ENCODE data around the gene ZNF200. TPM values are rescaled to one million over a fixed set of nuclear protein-coding genes. Genes with fewer than 3 reads are reported as not detected.

ZNF200 gene
- polyA plus RNA-seq, 4 donors = 12.2 to 14.3 (median 13.3) TPM

DNA sequence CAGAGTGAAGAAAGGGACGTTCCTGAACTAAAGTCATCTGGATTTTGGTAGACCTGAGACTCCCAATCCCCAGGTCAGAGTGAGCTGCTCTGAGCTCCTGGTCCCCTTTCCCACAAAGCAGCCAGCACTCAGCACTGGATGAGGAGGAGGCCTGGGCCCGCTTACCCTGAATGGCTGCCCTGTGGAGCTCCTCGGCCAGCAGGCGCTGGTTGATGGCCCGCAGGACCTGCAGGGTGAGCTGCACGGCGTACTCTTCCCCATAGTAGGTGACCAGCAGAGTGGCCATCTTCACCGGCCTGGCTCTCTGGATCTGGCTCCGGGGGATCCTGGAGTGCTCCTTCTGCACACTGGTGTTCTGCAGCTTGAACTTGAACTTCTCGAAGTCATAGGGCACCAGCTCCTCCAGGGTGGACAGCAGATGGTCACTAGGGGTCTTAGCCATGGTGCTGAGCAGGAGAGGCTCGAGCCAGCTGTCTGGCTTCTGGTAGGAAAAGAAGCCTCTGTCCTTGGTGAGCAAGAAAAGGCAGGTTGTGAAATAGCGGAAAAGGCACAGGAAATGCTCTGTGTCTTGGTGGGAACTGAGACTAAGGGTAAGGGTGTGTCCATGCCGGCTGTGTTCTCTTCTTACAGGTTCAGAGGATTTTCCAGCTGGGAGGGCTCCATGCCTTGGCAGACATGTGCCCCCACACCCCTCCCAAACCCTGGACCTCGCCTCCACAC lies 21.3 kb upstream of the ZNF200 start, which contains the start of gene MEFV:
TSS of gene MEFV (minus strand) at position 488 of the 720 bp plus-strand sequence. CDS start at position 442, 46 bp downstream.
- no peak for DNase-seq (ENCODE audit: low read depth in 4 of 4, low spot score in 2 of 4)

DNA sequence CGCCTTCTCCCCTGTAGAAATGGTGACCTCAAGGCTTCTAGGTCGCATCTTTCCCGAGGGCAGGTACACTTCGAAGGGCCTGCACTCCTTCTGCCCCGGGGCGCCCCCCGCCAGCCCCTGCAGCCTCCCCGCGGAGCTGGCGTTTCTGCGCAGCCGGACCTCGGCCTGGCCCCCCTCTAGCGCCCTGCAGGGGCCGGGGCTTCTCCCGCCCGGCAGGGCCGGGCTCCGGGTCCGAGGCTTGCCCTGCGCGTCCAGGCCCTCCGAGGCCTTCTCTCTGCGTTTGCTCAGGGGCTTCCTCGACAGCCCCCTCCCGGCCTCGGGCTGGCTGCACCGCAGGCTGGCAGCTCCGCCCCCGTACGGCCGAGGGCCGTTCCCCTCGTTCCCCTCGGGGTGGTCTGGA lies 19.4 kb upstream of the ZNF200 start:
- DNase-seq (ENCODE audit: low read depth in 4 of 4, low spot score in 2 of 4) = no peak

DNA sequence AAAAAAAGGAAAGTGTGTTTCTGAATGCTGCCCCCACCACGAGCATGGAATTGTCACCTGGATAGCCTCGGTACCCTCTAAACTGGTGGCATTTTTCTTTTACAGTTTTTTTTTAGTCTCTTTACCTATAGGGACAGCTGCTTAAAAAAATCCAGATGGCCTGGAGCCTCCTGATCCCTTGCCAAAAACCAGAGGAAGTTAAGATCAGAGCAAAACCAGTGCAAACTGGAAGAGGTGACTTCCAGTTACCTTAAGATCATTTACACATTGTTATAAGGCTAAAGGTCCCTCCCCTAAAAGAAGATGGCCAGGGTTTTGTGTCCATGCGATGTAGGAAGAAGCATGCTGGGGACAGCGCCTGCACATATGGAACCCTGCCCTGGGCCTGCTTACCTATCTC lies 18.0 kb upstream of the ZNF200 start:
- no peak for DNase-seq (ENCODE audit: low read depth in 4 of 4, low spot score in 2 of 4)

DNA sequence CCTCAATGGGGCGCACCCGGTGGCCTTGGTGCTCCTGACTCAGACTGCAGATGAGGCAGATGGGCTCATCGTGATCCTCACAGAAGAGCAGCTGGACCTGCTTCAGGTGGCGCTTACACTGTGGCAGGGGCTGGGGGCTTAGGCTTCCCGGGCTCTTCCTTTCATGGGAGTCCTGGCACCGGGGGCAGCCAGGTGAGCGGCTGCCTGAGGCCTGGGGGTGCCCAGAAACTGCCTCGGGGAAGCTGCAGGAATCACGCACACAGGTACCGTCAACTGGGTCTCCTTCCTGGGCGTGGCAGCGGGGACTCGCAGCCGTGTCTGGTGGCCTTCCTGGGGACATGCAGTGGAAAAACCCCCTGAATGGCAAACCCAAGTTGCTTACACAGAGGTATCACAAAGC lies 14.5 kb upstream of the ZNF200 start:
- no peak for DNase-seq (ENCODE audit: low read depth in 4 of 4, low spot score in 2 of 4)

DNA sequence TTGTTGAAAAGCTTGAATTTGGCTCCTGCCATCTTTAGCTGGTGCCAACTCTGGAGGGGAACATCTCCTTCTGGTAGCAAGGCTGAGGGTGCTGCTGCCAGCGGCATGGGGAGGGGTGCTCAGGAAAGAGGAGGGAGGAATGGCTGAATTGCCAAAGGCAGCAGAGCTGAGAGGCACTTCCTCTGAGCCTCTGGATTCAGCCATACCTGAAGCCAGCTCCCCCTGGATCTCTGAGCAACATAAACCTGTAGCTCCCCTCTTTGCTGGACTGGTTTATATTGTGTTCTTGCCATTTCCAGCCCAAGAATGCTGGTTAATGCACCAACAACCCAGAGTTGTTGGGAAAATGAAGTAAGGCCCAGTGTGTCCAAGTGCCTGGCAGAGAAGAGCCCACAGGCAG lies 14.1 kb upstream of the ZNF200 start:
- no peak for DNase-seq (ENCODE audit: low read depth in 4 of 4, low spot score in 2 of 4)

DNA sequence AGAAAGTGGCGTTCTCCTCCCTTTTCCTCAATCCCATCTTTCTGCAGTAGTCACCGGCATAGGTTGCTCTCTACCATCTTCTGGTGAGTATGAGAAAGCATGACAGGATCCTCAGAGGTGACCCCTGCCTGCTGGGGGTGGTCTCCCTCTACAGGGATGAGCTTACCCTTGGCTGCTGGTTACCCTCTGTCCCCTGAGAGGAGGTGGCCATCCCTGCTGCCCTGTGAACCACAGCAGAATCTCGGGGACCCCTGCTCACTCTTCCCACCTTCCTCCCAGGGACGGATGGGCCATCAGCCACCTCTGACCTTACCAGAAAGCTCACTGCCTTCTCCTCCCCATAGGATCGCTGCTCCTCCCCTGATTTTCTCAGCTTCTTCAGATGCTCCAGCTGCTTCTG lies 13.6 kb upstream of the ZNF200 start:
- no peak for DNase-seq (ENCODE audit: low read depth in 4 of 4, low spot score in 2 of 4)

DNA sequence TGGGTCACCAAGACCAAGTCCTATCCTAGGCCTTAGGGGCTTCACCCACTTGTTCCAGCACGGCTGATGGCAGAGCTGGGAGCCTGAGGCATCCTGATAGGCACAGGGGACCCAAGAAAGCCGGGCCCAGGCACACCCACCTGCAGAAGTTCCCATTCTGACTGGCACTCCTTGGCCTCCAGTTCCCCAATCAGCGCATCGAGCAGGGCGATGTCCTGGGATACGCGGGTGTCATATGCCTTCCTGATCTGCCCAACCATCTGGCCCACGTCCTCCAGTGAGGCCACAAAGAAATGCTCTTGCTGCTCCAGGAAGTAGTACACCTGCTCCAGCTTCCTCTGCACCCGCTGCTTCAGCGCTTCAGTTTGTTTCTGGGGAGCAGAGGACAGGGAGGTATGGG lies 11.9 kb upstream of the ZNF200 start:
- no peak for DNase-seq (ENCODE audit: low read depth in 4 of 4, low spot score in 2 of 4)

DNA sequence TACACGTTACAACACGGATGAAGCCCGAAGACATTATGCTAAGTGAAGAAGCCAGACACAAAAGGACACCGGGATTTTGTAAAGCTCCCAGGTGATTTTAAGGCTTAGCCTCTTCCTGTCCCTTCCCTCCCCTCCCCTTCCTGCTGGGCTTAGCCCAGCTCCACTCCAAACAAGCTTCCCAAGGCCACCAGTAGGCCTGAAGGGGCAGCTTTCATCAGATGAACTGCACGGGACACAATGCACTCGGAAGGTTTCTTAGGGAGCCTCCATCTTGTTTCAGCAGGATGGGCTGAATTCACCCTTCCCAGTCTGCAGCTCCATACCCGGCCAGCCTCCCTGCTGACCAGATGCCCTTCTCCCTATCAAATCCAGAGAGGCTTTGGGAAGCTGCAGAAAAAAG lies 11.0 kb upstream of the ZNF200 start:
- DNase-seq (ENCODE audit: low read depth in 4 of 4, low spot score in 2 of 4) = no peak

DNA sequence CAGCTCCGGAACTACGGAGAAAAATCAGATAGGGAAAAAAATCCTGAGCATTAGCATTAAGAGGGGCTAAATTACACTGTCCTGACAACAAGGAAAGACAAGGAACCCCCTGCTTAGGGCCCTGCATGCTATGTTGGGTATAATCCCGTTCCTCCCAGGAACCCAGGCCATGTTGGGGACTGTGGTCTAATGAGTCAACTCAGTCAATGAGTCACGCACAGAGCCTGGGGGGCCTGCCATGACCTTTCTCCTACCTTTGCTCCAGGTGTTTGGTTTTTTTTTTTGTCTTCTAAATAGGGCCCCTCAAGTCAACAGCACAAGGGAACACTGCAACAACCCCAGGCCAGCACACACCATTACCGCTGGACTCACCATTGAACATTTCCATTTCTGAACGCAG lies 8.9 kb upstream of the ZNF200 start:
- DNase-seq (ENCODE audit: low read depth in 4 of 4, low spot score in 2 of 4) = no peak

DNA sequence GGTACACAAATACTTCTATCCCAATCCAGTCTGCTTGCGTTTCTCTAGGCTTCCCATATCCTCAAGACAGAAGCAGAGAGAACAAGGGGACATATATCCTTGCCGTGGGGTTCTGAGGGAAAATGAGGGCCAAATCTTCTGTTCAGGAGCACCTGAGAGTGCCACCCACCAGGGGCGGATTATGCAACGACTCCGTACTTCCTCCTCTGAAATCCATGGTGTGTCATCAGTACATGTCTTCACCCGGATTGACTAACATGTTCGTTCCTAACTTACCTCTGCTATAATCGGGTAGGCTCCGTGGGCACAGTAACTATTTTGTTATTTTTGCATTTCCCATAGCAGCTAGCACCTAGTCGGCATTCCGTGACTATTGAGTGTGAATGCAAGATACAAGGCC lies 7.8 kb upstream of the ZNF200 start:
- DNase-seq (ENCODE audit: low read depth in 4 of 4, low spot score in 2 of 4) = no peak

DNA sequence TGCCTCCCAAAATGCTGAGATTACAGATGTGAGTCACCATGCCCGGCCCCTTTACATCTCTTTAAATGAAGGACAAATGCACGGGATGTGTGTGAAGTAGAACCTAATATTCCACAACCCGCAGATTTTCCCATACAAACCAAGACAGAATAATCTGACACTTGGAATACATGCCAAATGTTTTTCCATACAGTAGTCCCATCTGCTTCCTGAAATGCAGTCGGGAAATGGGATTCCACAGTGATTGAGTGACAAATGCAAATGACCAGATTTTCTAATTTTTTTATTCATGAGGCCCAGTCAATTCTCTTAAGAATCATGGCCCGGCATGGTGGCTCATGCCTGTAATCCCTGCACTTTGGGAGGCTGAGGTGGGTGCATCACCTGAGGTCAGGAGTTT lies 6.8 kb upstream of the ZNF200 start:
- no peak for DNase-seq (ENCODE audit: low read depth in 4 of 4, low spot score in 2 of 4)

DNA sequence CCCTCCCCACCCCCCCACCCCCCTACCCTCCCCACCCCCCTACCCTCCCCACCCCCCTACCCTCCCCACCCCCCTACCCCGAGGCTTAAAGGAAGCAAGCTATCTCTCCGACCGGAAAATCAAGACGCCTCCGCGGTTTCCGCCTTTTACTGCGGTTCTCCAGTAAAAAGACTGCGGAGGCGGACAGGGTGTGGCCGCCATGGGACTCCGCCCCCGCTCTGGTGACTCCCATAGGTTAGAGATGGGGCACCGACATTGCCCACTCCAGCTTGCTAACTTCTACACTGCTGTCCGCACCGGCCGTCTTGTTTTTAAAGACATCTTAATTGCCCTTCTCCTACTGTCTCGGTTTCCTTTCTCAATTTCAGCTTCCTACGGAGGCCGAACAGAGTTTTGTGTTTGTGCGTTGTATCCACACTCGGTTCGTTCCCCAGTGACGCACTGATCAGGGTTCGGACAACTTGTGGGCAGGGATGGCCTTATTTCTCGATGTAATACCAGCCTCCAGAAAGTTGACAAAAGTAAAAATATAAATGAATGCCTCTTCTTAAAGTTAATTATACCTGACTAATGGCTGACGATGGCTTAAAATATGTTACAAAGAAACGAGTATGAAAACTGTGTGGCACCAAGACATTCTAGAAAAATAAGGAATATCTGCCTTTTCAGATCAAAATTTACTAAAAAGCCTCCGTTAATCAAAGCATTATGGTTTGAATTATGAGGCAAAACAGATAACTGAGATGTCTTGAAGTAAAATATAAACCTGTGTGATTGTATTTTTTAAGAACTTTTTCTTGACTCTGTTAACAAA lies 1.1 kb upstream of the ZNF200 start:
- DNase-seq (ENCODE audit: low read depth in 4 of 4, low spot score in 2 of 4) = no peak

DNA sequence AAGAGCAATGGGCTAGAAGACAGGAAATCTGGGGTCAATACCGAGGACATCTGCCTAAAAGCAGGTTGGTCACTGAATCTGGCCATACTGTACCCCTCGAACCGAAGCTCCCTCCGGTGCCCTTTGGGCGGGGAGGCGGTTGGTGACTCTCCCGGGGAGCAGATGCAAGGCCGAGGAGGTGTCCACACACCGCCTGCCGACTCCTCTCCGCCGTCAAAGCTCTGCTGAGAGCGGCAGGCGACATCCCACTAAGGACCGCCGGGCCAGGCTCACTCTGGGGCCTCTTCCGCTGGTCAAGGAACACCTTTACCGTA lies 458 bp downstream of the ZNF200 start:
- DNase-seq (ENCODE audit: low read depth in 4 of 4, low spot score in 2 of 4) = no peak

DNA sequence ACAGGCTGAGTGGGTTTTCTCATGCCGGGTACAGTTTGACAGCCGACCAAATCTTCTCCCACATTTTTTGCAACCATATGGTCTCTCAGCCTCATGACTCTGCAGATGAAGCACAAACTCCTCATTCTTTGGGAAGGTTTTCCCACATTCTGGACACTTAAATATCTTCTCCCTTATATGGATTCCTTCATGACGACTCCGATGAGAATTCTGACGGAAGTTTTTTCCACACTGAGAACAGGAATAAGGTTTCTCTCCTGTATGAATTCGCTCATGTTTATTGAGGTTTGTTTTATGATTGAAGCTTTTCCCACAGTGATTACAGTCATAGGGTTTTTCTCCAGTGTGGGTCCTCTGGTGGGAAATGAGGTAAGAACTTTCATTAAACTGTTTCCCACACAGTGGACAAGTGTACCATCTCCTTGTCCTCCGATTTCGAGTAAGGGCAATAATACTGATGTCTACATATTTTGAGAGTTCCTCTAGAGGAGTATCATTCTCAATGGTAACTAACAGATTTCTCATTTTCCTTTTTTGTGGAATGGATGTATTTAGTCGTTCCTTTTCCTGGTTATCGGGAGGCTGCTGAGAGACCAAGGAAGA lies 10.9 kb downstream of the ZNF200 start:
- no peak for DNase-seq (ENCODE audit: low read depth in 4 of 4, low spot score in 2 of 4)

DNA sequence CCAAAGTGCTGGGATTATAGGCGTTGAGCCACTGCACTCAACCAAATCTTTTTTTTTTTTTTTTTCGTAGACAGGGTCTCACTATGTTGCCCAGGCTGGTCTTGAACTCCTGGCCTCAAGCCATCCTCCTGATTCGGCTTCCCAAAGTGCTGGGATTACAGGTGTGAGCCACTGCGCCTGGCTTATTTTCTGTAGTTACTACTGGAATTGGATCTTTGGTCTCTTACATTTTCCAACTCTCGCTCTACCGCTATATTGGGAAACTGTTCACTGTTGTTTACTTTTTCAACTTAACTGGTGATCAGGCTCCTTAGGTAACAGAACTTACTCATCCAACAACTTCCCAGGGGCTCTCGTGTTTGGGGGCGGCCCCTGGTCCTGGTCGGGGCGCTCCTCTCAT lies 14.1 kb downstream of the ZNF200 start:
- no peak for DNase-seq (ENCODE audit: low read depth in 4 of 4, low spot score in 2 of 4)

DNA sequence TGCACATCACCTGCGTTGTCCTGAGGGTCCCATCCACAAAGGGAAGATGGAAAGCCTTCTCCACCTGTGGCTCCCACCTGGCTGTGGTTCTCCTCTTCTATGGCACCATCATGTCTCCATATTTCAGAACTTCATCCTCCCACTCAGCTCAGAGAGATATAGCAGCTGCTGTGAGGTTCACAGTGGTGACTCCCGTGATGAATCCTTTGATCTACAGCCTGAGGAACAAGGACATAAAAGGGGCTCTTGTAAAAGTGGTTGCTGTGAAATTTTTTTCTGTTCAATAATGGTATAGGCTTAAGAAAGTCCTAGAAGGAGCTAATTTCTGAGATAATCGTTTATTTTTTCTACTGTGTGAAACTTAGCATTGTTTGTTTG lies 18.7 kb downstream of the ZNF200 start:
- DNase-seq (ENCODE audit: low read depth in 4 of 4, low spot score in 2 of 4) = no peak

DNA sequence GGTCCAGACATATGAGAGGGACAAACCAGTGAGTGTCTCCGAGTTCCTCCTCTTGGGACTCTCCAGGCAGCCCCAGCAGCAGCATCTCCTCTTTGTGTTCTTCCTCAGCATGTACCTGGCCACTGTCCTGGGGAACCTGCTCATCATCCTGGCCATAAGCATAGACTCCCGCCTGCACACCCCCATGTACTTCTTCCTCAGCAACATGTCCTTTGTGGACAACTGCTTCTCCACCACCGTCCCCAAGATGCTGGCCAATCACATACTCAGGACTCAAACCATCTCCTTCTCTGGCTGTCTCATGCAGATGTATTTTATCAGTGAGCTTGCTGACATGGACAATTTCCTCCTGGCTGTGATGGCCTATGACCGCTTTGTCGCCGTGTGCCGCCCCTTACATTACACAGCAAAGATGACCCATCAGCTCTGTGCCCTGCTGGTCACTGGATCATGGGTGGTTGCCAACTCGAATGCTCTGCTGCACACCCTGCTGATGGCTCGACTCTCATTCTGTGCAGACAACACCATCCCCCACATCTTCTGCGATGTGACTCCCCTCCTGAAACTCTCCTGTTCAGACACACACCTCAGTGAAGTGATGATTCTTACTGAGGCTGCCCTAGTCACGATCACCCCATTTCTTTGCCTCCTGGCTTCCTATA lies 19.2 kb downstream of the ZNF200 start:
- no peak for DNase-seq (ENCODE audit: low read depth in 4 of 4, low spot score in 2 of 4)

DNA sequence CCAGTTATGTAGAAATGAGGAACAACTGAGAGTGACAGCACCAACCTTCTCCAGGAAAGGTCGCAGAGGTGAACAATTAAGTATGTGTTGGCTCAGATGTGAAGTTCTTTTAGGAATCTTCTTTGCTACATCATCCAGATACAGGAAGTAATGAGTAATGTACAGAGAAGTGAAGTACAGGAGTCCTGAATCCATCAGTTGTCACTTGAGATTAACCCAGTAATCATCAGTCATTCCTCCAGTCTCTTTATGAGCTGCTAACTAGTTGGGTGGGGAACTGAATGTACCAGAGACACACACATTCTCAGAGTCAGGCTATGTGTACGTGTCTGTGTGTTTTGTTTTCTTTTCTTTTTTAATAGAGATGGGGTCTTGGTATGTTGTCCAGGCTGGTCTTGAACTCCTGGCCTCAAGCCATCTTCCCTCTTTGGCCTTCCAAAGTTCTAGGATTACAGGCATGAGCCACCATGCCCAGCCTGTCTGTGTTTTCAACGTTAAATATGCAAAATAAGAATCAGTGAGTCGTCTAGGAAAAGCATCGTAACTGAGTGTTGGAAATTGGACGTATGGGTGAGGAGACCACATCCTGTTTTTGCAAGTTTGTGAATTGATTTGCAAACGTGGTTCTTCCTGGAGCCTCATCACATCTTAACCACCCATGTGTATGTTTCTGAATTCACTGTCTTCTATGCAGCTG lies 19.9 kb downstream of the ZNF200 start:
- no peak for DNase-seq (ENCODE audit: low read depth in 4 of 4, low spot score in 2 of 4)

DNA sequence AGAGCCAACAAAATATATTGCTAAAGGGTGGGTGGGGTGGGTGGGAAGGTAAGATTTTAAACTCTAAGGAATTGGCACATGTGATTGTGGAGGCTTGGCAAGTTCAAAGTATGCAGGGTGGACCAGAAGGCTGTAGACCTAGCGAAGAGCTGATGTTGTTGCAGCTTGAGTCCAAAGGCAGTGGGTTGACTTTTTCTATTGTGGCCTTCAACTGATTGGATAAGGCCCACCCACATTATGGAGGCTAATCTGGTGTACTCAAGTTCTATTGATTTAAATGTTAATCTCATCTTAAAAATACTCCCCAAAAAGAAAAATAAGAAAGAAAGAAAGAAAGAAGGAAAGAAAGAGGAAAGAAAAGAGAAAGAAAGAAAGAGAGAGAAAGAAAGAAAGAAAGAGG lies 22.4 kb downstream of the ZNF200 start:
- DNase-seq (ENCODE audit: low read depth in 4 of 4, low spot score in 2 of 4) = no peak

DNA sequence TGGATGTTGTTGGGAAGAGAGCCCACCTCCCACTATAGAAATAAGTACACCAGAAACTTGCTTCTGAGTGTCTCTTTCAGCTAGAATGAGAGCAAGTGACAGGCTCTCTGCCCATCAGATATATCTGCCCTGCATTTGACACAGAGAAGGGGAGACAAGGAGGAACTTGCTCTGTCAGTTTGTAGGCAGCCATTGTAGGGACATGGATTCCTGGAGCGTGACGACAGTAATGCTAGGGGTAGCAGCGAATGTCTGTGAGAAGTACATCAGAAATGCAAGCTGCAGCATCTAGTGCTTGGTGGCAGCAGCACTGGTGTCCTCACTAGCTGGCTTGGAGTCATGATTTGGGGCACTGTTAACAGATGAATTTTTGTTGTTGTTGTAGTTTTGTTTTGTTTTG lies 23.0 kb downstream of the ZNF200 start:
- DNase-seq (ENCODE audit: low read depth in 4 of 4, low spot score in 2 of 4) = no peak

Data from left renal cortex interstitium (tissue), 4 donors.